Activated T-cell treated with anti-CD3 and anti-CD28 coated beads for 48 hours (primary cell): Measurements from ENCODE around the gene G6PD.
"Not testable (repeated sequence)": the region's sequence is repeated elsewhere in the genome, so short reads cannot be mapped to it uniquely, and the experiment has no call there.

Experiments used
- DNase-seq: peaks from one replicate; pipeline ENCODE4 v3.0.0-alpha.2; 2020; ENCODE audit warnings: low read depth

Gene G6PD

DNA sequence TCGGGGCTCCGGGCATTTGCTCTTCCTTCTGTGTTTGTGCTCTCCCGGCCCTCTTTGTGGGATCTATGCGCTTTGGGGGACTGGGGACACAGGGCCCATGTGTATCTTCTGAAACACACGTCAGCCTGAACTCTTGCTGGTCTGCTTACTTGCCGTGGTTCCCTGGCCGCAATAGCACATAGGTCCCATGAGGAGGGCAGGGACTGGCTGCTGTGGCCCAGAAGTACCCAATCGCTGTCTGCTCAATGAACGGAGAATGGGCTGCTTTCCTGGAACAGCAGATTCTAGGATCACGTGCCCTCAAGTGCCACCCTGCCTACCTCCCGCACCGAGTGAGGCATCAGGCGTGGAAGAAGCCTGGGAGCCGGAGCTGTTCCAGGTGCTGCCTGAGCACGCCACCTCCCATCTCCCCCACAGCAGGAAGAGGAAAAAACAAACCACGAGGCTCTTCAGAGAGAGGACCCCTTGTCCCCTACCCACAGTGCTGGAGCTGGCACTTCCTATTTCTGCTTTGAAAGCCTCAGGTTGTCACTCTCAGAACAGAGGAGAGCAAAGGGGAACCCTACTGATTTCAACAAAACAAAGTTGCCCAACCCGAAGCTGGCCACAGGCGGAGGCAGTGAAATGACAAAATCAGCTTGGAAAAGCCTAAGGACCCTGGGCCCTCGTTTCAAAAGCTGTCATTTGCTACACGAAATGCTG is 3.8 kb downstream of the G6PD start:
- no peak for DNase-seq

DNA sequence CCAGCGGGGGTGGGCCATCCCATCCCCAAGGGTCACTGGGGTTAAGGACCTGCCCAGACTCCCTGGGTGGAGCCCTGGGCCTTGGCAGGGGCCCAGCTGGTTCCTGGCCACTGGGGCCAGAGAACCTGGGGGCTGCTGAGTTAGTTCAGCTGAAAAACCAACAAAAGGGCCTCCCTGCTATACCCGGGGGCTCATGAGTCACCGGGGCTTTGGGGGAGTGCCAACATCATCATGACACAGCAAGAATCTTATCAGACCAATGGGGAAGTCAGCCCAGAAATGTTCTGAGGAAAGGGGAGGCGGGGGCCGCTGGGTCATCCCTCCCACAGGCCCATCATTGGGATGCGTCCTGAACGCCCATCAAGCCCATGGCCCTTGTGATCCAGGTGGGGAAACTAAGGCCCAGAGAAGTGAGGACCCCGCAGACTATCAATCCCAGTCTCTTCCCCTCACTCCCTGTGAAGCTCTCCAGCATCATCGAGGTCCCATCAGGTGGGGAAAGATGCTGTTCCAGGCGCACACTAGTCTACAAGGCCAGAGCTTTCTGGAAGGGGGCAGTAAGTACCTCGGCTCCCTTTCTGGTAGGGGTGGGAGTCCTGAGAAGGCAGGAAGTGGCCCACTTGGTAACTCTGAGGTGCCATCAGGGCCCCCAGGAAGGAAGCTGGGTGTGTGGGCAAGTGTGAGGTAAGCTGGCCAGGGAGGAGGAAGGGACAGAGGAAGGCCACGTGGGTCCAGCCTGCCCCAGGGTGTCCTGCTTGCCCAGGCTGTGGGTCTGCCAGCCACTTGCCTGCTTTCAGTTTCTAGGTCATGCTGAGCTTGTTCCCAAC is 4.5 kb downstream of the G6PD start:
- peak; percentile 45 for DNase-seq

DNA sequence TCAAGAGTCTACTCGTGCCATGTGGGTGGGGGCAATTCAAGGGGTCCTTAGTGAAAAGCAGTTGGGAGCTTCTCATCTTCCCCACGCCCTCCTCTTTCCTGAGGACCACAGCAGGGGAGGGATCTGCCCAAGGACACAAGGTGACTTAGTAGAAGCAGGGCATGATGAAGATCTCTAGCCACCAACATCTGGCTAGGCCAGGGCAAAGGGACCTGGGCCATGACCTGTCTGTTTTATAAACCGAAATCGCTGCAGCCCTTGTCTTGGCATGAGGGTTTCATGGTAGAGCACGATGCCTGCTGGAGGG is 5.1 kb downstream of the G6PD start:
- no peak for DNase-seq

DNA sequence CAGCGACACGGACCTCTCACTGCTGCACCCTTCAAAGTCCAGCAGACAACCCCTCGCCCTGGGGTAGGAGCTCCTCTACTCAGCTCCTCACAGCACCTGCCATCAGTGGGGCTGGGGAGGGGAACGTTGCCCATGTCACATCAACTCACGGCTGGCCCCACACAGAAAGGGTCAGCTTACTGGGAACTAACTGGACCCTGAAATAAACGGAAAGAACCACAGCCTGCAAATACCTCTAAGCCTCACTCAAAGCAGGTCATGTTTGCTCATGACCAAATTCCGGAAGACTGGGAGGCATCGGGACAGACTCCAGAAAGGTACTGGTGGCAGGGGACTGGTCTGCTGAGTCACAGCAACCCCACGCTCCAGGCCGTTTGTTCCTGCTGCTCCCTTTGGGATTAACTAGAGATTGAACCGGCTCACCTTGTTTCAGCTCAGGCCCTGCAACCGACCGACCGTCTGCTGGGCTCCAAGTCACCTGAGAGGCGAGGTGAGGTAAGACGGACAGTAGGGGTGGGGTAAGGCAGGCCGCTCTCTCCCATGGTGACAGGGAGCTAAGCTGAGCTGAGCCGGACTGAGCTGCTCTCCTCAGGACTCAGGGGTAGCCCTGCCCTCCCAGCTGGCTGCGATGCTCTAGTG is 5.6 kb downstream of the G6PD start:
- no peak for DNase-seq

- not testable (repeated sequence) for DNase-seq
Observed at GRCh38 chrX:154540365-154540764, 6.3 kb downstream of the G6PD start.

DNA sequence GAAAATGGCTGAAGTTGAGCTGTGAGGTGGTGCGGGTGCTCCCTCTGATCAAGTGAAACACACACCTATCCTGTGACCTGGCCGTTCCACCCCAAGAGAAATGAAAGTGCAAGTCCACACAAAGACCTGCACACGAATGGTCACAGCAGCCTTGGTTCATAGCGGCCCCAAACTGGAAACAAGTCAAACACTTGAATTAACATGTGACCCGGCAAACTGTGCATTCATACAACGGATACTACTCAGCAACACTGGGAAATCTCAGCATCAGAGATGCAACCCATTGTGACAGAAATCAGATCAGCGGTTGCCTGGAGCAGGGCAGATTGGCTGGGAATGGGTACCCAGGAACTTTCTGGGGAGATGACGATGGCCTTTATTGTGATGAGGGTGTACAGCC is 7.6 kb downstream of the G6PD start:
- no peak for DNase-seq

DNA sequence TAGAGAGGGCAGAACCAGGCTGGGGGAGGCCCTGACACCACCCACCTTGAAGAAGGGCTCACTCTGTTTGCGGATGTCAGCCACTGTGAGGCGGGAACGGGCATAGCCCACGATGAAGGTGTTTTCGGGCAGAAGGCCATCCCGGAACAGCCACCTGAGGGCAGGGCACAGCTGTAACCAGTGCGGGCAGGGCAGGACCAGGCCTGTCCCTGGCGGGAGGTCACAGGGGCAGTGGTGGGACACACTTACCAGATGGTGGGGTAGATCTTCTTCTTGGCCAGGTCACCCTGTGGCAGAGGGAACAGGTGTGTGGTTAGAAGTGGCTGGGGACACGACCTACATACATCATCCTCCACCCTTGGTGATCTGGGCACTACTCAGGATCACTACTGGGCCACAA is 10.8 kb downstream of the G6PD start:
- DNase-seq = no peak

GRCh38 chrX:154534526-154535322 is 11.9 kb downstream of the G6PD start:
- DNase-seq = peak; percentile 83

GRCh38 chrX:154532690-154533089 is 14.0 kb downstream of the G6PD start:
- DNase-seq = no peak

GRCh38 chrX:154531626-154532025 is 15.0 kb downstream of the G6PD start:
- DNase-seq = no peak

GRCh38 chrX:154530286-154530685 is 16.4 kb downstream of the G6PD start:
- no peak for DNase-seq

DNA sequence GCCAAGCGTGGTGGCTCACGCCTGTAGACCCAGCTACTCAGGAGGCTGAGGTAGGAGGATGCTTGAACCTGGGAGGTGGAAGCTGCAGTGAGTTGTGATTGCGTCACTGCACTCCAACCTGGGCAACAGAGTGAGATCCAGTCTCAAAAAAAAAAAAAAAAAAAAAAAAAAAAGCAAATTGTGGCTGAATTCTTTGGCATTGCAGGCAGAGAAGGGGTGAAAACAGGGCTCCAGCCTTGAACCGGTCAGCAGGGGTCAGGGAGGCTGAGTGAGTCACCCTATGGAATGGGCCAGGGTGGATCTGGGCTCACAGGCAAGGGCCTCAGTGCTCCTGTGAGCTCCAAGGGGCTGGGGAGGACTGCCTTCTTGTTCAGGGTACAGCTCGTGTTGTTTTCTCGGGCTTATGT is 17.4 kb downstream of the G6PD start:
- DNase-seq = no peak

- peak; percentile 47 for DNase-seq
Observed at GRCh38 chrX:154526901-154527675, 19.6 kb downstream of the G6PD start.

- no peak for DNase-seq
Observed at GRCh38 chrX:154525606-154526490, 20.8 kb downstream of the G6PD start.

- DNase-seq = no peak
Observed at GRCh38 chrX:154519389-154519788, 27.3 kb downstream of the G6PD start.

- DNase-seq = no peak
Observed at GRCh38 chrX:154517101-154517781, 29.4 kb downstream of the G6PD start.

- DNase-seq = no peak
Observed at GRCh38 chrX:154516656-154517100, 30.0 kb downstream of the G6PD start.

DNA sequence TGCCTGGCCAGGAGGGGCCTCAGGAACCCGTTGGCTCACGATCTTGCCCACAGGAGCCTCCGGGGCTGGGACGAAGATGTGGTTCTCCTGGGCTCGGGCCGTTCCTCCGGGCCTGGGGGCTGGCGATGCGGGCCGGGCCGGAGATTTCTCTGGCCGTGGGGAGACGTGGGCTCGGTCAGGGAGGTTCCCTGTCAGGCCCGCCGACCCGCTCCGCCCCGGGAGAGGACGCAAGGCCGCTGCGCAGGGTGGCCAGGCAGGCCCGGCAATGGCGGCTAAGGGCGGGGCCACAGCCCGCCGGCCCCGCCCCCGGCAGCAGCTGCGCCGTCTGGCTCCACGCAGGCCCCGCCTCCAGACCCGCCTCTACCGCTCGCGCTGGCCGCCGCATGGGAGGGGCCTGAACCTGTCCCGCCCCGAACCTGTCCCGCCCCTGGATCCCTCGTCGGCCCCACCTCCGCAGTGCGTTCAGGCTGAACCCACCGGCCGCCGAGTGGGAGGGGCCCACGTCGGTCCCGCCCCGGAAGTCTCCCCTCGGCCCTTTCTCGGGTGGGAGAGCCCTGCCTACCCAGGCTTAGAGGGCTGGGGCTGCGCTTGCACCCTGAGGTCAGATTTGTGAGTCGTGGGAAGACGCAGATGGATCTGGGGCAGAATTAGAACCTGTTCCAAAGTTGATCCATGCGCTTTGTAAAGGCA is 30.5 kb downstream of the G6PD start, which contains the start of gene FAM3A:
Gene FAM3A, minus strand, starts transcription at position 267 of the 690 bp plus-strand sequence. CDS start 460 bp downstream, outside the sequence.
- peak; percentile 94 for DNase-seq
